SW480 (cell line): ENCODE results near the gene SYNE4.

Experiments
- DNase-seq: peaks from one replicate; pipeline ENCODE4 v3.0.0-alpha.2; 2016; ENCODE audit warnings: low spot score

Gene SYNE4

GRCh38 chr19:35955881-35956634, 52.6 kb downstream of the SYNE4 start:
- DNase-seq = no peak
